K562 treated with DMSO at 1 percent for 24 hours (cell line): ENCODE results near the gene LDHD. TPM values are rescaled to one million over a fixed set of nuclear protein-coding genes. Genes with fewer than 3 reads are reported as not detected.

Source experiments
- total RNA-seq: library from RNA; unstranded; fragments of 300-600 nt; gene quantifications from 2 replicates; pipeline ENCODE4 v1.2.3, GENCODE V29; 2022; ENCODE audit warnings: low read depth; ENCODE audit not compliant: insufficient read depth

LDHD gene
- 0.39 and 0.53 TPM in 2 replicates for total RNA-seq

DNA sequence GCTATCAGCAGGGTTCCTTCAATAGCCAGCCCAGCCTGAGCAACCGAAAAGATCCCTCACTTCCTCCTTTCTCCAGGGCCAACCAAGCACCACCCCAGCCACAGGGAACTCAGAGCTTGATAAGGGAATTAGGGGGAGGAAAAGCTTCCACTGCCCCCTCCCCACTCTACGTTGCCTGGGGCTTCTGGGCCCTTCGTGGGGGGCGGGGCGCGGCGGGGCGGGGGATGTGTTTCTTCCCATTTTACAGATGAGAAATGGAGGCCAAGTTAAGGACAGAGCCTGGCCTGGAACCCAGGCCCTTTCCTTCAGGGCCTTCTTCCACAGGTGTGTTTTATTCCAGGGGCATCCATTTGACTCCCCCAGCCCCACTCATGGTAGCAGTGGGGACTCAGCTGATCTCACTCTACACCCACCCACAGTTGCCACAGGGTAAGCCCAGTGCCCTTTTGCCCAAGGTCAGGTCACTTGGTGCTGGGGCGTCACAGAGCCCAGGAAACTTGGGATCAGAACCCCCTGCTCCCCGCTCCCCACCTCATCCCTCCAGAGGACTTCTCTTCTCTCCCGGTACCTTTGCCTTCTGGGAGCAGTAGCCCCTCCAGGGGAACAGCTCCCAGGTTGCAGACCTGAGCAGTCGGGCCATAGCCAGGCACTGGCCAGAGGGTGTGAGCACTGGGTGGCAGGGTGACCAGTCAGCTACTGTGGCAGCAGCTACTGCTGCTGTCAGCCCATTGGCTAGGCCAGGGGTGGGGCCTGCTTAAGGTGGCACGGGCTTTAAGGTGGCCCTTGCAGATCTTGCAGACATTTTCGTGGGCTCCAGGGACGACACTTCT, at the start of gene LDHD:
Gene LDHD, minus strand, starts transcription at position 700 of the 830 bp plus-strand sequence. Its CDS starts 60 bp downstream, at position 640.

DNA sequence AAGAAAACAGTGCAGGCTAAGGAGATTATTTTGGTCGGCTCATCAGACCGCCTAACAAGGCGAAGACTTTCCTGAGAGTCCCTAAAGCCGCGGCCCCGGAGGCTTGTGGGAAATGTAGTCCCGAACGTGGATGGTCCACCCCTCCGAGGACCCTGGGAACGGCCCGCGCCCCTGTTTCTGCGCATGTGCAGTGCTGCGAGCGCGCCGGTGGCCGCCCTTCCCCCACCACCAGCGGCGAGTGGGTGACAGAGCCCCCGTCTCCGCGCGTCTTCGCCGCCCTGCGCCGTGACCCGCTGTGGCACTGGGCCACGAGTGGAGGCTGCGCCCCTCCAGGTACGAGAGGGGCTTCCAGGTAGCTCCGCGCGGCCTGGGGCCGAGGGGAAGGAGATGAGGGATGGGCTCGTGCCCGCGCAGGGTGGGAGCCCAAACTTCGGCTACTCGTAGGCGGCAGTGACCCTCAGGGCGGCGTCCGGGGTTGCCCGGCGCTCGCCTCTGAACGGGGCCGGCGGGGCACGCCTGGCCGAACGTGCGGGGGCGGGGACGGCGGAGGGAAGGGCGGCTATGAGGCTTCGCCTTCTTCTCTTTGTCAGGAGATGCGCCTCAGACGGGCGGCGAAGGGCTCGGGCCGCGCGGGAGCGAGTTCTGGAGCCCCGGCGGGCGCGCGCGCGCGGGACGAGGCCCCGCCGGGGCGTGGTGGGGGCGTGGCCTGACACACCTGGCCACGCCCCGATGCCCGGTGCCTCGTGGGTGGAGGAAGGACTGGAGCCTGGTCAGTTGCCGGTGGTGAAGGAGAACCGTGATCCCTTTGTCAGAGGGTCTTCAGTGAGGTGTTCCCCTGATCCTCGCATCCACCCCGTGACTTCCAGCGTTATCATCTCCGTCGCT, 32.0 kb upstream of the LDHD start, which contains the start of gene ZFP1:
Gene ZFP1, plus strand, starts transcription at position 214 of the 885 bp plus-strand sequence. CDS start 4,428 bp downstream, outside the sequence.

Other genes with a start within 250 kb of the LDHD start
- gene WDR59, start 131.7 kb downstream of the LDHD start, total RNA-seq, result 26.5 and 29.8 TPM in 2 replicates
- 42.9 and 49.9 TPM in 2 replicates for gene ZNRF1, start 117.8 kb downstream of the LDHD start, total RNA-seq
- gene ZFP1, start 31.7 kb upstream of the LDHD start, total RNA-seq, result 4.1 and 9.6 TPM in 2 replicates
- not detected in 2 replicates for gene CTRB2, start 90.4 kb upstream of the LDHD start, total RNA-seq
- gene CTRB1, start 102.2 kb upstream of the LDHD start, total RNA-seq, result not detected in 2 replicates
- gene BCAR1, start 134.8 kb upstream of the LDHD start, total RNA-seq, result 36.5 and 37.7 TPM in 2 replicates